HCT116 (cell line): ENCODE measurements around the gene HRNR. TPM values are rescaled to one million over a fixed set of nuclear protein-coding genes. Genes with fewer than 3 reads are reported as not detected.

Experiments
- ATAC-seq: fragments of 200-7000 bp; cut with Tn5 transposase; 2 replicates; pipeline ENCODE4 v1.9.1; 2020; ENCODE audit warnings: mild to moderate bottlenecking, moderate library complexity
- BruUV-seq: library from RNA; stranded (reverse); fragments of 400-500 nt; replicated peaks from 2 replicates; lab custom pipeline; 2021; lab: Mats Ljungman, UMichigan
- CTCF ChIA-PET: fragments of 300-600 bp; sonication (Branson Sonifier 250); formaldehyde crosslinking; loops from one replicate; lab custom pipeline; 2021; ENCODE audit warnings: antibody characterized with exemption; lab: Charles Lee
- POLR2A ChIA-PET: fragments of 300-600, 350-600 bp; sonication (Branson Sonifier 250); formaldehyde crosslinking; loops from one replicate; lab custom pipeline; 2021; ENCODE audit warnings: antibody characterized with exemption; lab: Charles Lee
- RAD21 ChIA-PET, 2 experiments: fragments of 300-600 bp; sonication (Branson Sonifier 250); formaldehyde crosslinking; loops; one replicate each; lab custom pipeline; 2023; ENCODE audit warnings: low total read pairs in 2 of 2; ENCODE audit not compliant: uncharacterized antibody in 2 of 2, unreplicated experiment in 2 of 2, low non-redundant PET in 1 of 2; lab: Charles Lee
- DNase-seq: peaks from one replicate; pipeline ENCODE4 v3.0.0-alpha.2; 2010; ENCODE audit warnings: low read depth, low spot score
- H2AFZ ChIP-seq: fragments of 200-600 bp; shearing (Covaris generic), sonication (generic); 2 replicates; pipeline ENCODE4 v1.6.1; 2017; ENCODE audit warnings: low read depth, mixed run types, mixed read lengths, antibody characterized with exemption, low read length; ENCODE audit not compliant: poor library complexity, severe bottlenecking
- H3K27ac ChIP-seq: 2 replicates; pipeline ENCODE4 v1.5.1; 2012; ENCODE audit warnings: low read depth, low read length
- H3K27me3 ChIP-seq: fragments of 200-600 bp; sonication (generic); 2 replicates; pipeline ENCODE4 v1.6.1; 2016; ENCODE audit warnings: mixed run types, low read length, mixed read lengths; ENCODE audit not compliant: insufficient read depth
- H3K36me3 ChIP-seq, 2 experiments: fragments of 200-500 bp in 1 of 2; fragments of 200-600 bp in 1 of 2; sonication (Bioruptor generic) in 1 of 2; sonication (generic) in 1 of 2; 2 replicates each; pipeline versions ENCODE4 v1.5.1 to v1.6.1; 2014 to 2016; ENCODE audit warnings: low read length in 2 of 2, inconsistent platforms in 1 of 2, mixed read lengths in 1 of 2, mixed run types in 1 of 2; ENCODE audit not compliant: insufficient read depth in 2 of 2, control insufficient read depth in 1 of 2
- H3K4me1 ChIP-seq, 2 experiments: fragments of 200-600 bp in 1 of 2; sonication (generic) in 1 of 2; 2 replicates each; pipeline versions ENCODE4 v1.5.1 to v1.6.1; 2012 to 2017; ENCODE audit warnings: low read length in 2 of 2, inconsistent platforms in 1 of 2, mild to moderate bottlenecking in 1 of 2, mixed read lengths in 1 of 2, mixed run types in 1 of 2, moderate library complexity in 1 of 2; ENCODE audit not compliant: insufficient read depth in 2 of 2, control insufficient read depth in 1 of 2
- H3K4me2 ChIP-seq: fragments of 200-600 bp; sonication (generic); 2 replicates; pipeline ENCODE4 v1.6.1; 2017; ENCODE audit warnings: mixed run types, low read length, mixed read lengths
- H3K4me3 ChIP-seq, 2 experiments: fragments of 200-600 bp in 1 of 2; sonication (generic) in 1 of 2; replicated peaks in 1 of 2; 2 replicates each; pipeline ENCODE4 v1.5.1; 2011 to 2016; ENCODE audit warnings: low read length in 2 of 2, control low read depth in 1 of 2, low read depth in 1 of 2, mild to moderate bottlenecking in 1 of 2, mixed read lengths in 1 of 2, mixed run types in 1 of 2
- H3K79me2 ChIP-seq: fragments of 200-600 bp; sonication (generic); 2 replicates; pipeline ENCODE4 v1.6.1; 2017; ENCODE audit warnings: mild to moderate bottlenecking, mixed run types, low read length, moderate library complexity, mixed read lengths; ENCODE audit not compliant: insufficient read depth
- H3K9ac ChIP-seq: fragments of 200-600 bp; sonication (generic); 2 replicates; pipeline ENCODE4 v1.6.1; 2016; ENCODE audit warnings: low read length, mixed read lengths
- H3K9me2 ChIP-seq: fragments of 200-600 bp; sonication (generic), shearing (Covaris generic); 2 replicates; pipeline ENCODE4 v1.6.1; 2017; ENCODE audit warnings: mixed run types, mild to moderate bottlenecking, moderate library complexity; ENCODE audit not compliant: insufficient read depth
- H3K9me3 ChIP-seq, 2 experiments: fragments of 200-500 bp in 1 of 2; fragments of 200-600 bp in 1 of 2; sonication (Bioruptor generic) in 1 of 2; sonication (generic) in 1 of 2; 2 replicates each; pipeline ENCODE4 v1.6.1; 2014 to 2017; ENCODE audit warnings: low read length in 2 of 2, mixed read lengths in 2 of 2, inconsistent platforms in 1 of 2, low read depth in 1 of 2, mild to moderate bottlenecking in 1 of 2, mixed run types in 1 of 2, moderate library complexity in 1 of 2; ENCODE audit not compliant: control insufficient read depth in 1 of 2, insufficient read depth in 1 of 2
- H4K20me1 ChIP-seq: fragments of 200-600 bp; sonication (generic), shearing (Covaris generic); 2 replicates; pipeline ENCODE4 v1.6.1; 2017; ENCODE audit warnings: mixed run types, mild to moderate bottlenecking, moderate library complexity; ENCODE audit not compliant: insufficient read depth
- CBX3 ChIP-seq: IDR thresholded peaks from 2 replicates; pipeline ENCODE4 v1.6.1; 2012; ENCODE audit warnings: low read depth
- CEBPB ChIP-seq: IDR thresholded peaks from 2 replicates; pipeline ENCODE4 v1.6.1; 2012; ENCODE audit warnings: low read depth
- CTCF ChIP-seq, 3 experiments: fragments of 200-600 bp in 1 of 3; sonication (generic) in 1 of 3; IDR thresholded peaks in 2 of 3; conservative IDR thresholded peaks in 1 of 3; 2 replicates each; pipeline ENCODE4 v1.5.1; 2012 to 2017; ENCODE audit warnings: low read depth in 2 of 3, low read length in 2 of 3, antibody characterized with exemption in 1 of 3, borderline replicate concordance in 1 of 3, control low read depth in 1 of 3, mild to moderate bottlenecking in 1 of 3, mixed read lengths in 1 of 3, mixed run types in 1 of 3, moderate library complexity in 1 of 3; ENCODE audit not compliant: insufficient read depth in 1 of 3
- EGR1 ChIP-seq: IDR thresholded peaks from 2 replicates; pipeline ENCODE4 v1.6.1; 2012; ENCODE audit warnings: low read depth
- ELF1 ChIP-seq: IDR thresholded peaks from 2 replicates; pipeline ENCODE4 v1.6.1; 2012; ENCODE audit warnings: low read depth, borderline replicate concordance
- EZH2 ChIP-seq: fragments of 200-600 bp; sonication (generic); IDR thresholded peaks from 2 replicates; pipeline ENCODE4 v1.6.1; 2017; ENCODE audit warnings: antibody characterized with exemption, mixed run types
- EZH2phosphoT487 ChIP-seq: fragments of 200-600 bp; IDR thresholded peaks from 2 replicates; pipeline ENCODE4 v1.6.1; 2018; ENCODE audit warnings: antibody characterized with exemption, borderline replicate concordance
- FOSL1 ChIP-seq: IDR thresholded peaks from 2 replicates; pipeline ENCODE4 v1.6.1; 2012; ENCODE audit warnings: low read depth
- POLR2A ChIP-seq: IDR thresholded peaks from 2 replicates; pipeline ENCODE4 v1.7.0; 2011; ENCODE audit warnings: borderline replicate concordance; ENCODE audit not compliant: insufficient read depth, insufficient read length; ENCODE audit errors: extremely low read depth
- RAD21 ChIP-seq: IDR thresholded peaks from 2 replicates; pipeline ENCODE4 v1.6.1; 2012; ENCODE audit warnings: low read depth, mild to moderate bottlenecking
- SIN3A ChIP-seq: IDR thresholded peaks from 2 replicates; pipeline ENCODE4 v1.6.1; 2012; ENCODE audit warnings: low read depth
- SP1 ChIP-seq: IDR thresholded peaks from 2 replicates; pipeline ENCODE4 v1.6.1; 2012; ENCODE audit warnings: low read depth
- SRF ChIP-seq: IDR thresholded peaks from 2 replicates; pipeline ENCODE4 v1.6.1; 2012; ENCODE audit warnings: low read depth
- TCF7L2 ChIP-seq: IDR thresholded peaks from 2 replicates; pipeline ENCODE4 v1.7.0; 2011; ENCODE audit warnings: borderline replicate concordance, inconsistent platforms; ENCODE audit not compliant: insufficient read depth, insufficient read length; ENCODE audit errors: extremely low read depth
- YY1 ChIP-seq: IDR thresholded peaks from 2 replicates; pipeline ENCODE4 v1.6.1; 2011; ENCODE audit warnings: low read length, low read depth, moderate library complexity, mild to moderate bottlenecking; ENCODE audit not compliant: insufficient replicate concordance; ENCODE audit errors: extremely low read depth
- ZFX ChIP-seq: fragments of 450-650 bp; IDR thresholded peaks from 2 replicates; pipeline ENCODE4 v1.6.1; 2017
- ZNF274 ChIP-seq: fragments of 200-500 bp; sonication (Bioruptor generic); IDR thresholded peaks from 2 replicates; pipeline ENCODE4 v1.6.1; 2014; ENCODE audit warnings: mild to moderate bottlenecking, low read depth, low read length, inconsistent platforms
- intact Hi-C: fragments of 100-400 bp; cut with micrococcal nuclease; formaldehyde crosslinking; loops from 2 replicates; pipeline ENCODE4 v1.10.0; 2022
- total RNA-seq: library from RNA; stranded (reverse); gene quantifications from one replicate; pipeline ENCODE4 v1.2.1, GENCODE V29; 2021; ENCODE audit not compliant: unreplicated experiment
- TF ChIP-seq, protein P1 (sequence below): IDR thresholded peaks from 2 replicates; pipeline ENCODE4 v1.6.1; 2012; ENCODE audit warnings: low read depth
- TF ChIP-seq, protein P2 (sequence below): IDR thresholded peaks from 2 replicates; pipeline ENCODE4 v1.6.1; 2012
- TF ChIP-seq, protein P3 (sequence below): IDR thresholded peaks from 2 replicates; pipeline ENCODE4 v1.6.1; 2011; ENCODE audit warnings: mild to moderate bottlenecking, low read length, moderate library complexity; ENCODE audit not compliant: insufficient replicate concordance; ENCODE audit errors: extremely low read depth

Gene HRNR
- total RNA-seq, 1 experiment from 2014 or later, result not detected

DNA sequence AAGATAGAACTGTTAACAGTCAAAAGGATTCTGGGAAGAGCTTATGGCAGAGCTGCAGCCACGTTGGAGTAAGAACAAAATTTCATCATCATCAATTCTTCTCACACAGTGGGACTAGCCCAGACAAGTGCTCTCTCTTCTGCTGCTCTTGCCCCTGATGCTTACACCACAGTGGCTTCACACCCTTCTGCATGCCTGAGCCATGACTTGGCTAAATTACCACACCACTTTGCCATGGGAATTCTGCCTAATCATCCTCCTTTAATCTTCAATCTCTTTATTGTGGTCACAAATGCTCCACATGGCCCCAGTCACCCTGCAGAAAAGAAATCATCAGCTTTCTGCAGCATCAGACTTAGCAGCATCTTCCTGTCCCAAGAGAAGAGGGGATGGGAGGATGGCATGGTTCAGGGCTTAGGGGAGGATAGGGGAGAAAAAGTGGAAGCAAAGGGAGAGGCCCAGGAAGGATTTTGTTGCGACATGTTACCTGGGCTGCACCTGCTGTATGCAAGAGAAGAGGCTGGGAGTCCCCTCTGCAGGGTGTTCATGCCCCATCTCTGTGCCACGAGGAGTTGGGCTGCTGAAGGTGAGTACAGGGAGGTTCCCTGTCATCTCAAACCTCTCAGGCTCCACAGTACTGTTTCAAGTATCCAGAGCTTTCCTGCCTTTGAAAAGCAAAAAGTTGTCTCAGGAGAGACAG, 56.0 kb downstream of the HRNR start:
- CTCF ChIA-PET, result interaction anchor here (0.7 to 1.8 kb wide), 2 partner anchors 14 to 290 kb away, joined by 3 to 5 read pairs; no protein-coding TSS in a partner anchor
- POLR2A ChIA-PET, result interaction anchor here (1.3 kb wide), 1 partner anchor 11 kb away, joined by 3 read pairs; no protein-coding TSS in a partner anchor
- H3K9me3 ChIP-seq, result no peaks in the 10 kb centered on the region
- no peak overlapping the region; a peak in 1 of 4 replicates for H3K4me3 ChIP-seq
- peaks cover 4% of the 10 kb centered on the region; the same call in 1 of the 2 replicates for H3K27me3 ChIP-seq
- ATAC-seq (peak; percentile 89), DNase-seq (peak; percentile 78)
- H3K9ac ChIP-seq, result no peak overlapping the region
- peak overlapping the region; percentile 57 for H3K4me2 ChIP-seq
- intact Hi-C loops, result no loop called here
- H2AFZ ChIP-seq, result no peak overlapping the region
- H3K27ac ChIP-seq, result no peak overlapping the region
- no peaks in the 10 kb centered on the region for H3K36me3 ChIP-seq
- no TSS peak for BruUV-seq
- RAD21 ChIA-PET, result no interaction called here
- no peaks in the 10 kb centered on the region for H3K79me2 ChIP-seq
- H4K20me1 ChIP-seq, result no peaks in the 10 kb centered on the region
- H3K9me2 ChIP-seq, result no peaks in the 10 kb centered on the region
- H3K4me1 ChIP-seq, result peaks cover 22 to 37% of the 10 kb centered on the region in 2 experiments
- TF ChIP-seq FOSL1, result peak; percentile 86
- no peak for TF ChIP-seq POLR2A
- no peak for TF ChIP-seq ZNF274
- TF ChIP-seq, protein P1, sequence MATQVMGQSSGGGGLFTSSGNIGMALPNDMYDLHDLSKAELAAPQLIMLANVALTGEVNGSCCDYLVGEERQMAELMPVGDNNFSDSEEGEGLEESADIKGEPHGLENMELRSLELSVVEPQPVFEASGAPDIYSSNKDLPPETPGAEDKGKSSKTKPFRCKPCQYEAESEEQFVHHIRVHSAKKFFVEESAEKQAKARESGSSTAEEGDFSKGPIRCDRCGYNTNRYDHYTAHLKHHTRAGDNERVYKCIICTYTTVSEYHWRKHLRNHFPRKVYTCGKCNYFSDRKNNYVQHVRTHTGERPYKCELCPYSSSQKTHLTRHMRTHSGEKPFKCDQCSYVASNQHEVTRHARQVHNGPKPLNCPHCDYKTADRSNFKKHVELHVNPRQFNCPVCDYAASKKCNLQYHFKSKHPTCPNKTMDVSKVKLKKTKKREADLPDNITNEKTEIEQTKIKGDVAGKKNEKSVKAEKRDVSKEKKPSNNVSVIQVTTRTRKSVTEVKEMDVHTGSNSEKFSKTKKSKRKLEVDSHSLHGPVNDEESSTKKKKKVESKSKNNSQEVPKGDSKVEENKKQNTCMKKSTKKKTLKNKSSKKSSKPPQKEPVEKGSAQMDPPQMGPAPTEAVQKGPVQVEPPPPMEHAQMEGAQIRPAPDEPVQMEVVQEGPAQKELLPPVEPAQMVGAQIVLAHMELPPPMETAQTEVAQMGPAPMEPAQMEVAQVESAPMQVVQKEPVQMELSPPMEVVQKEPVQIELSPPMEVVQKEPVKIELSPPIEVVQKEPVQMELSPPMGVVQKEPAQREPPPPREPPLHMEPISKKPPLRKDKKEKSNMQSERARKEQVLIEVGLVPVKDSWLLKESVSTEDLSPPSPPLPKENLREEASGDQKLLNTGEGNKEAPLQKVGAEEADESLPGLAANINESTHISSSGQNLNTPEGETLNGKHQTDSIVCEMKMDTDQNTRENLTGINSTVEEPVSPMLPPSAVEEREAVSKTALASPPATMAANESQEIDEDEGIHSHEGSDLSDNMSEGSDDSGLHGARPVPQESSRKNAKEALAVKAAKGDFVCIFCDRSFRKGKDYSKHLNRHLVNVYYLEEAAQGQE, result no peak
- TF ChIP-seq CBX3, result peak; percentile 85; the same call in 1 of the 2 replicates
- peak; percentile 58 for TF ChIP-seq SIN3A
- TF ChIP-seq ELF1, result no peak
- TF ChIP-seq, protein P2, sequence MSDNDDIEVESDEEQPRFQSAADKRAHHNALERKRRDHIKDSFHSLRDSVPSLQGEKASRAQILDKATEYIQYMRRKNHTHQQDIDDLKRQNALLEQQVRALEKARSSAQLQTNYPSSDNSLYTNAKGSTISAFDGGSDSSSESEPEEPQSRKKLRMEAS, result peak; percentile 89
- TF ChIP-seq EGR1, result no peak
- peak; percentile 87 for TF ChIP-seq SP1
- TF ChIP-seq SRF, result no peak
- TF ChIP-seq CTCF (IDR thresholded peaks at IDR 0.05 in 2 of 3, conservative IDR thresholded peaks at IDR 0.05 in 1 of 3; ENCODE audit: borderline replicate concordance in 1 of 3, insufficient read depth in 1 of 3, low read depth in 2 of 3, low read length in 2 of 3), result no peak
- no peak for TF ChIP-seq EZH2
- TF ChIP-seq, protein P3, sequence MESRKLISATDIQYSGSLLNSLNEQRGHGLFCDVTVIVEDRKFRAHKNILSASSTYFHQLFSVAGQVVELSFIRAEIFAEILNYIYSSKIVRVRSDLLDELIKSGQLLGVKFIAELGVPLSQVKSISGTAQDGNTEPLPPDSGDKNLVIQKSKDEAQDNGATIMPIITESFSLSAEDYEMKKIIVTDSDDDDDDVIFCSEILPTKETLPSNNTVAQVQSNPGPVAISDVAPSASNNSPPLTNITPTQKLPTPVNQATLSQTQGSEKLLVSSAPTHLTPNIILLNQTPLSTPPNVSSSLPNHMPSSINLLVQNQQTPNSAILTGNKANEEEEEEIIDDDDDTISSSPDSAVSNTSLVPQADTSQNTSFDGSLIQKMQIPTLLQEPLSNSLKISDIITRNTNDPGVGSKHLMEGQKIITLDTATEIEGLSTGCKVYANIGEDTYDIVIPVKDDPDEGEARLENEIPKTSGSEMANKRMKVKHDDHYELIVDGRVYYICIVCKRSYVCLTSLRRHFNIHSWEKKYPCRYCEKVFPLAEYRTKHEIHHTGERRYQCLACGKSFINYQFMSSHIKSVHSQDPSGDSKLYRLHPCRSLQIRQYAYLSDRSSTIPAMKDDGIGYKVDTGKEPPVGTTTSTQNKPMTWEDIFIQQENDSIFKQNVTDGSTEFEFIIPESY, result peak; percentile 51
- TF ChIP-seq TCF7L2, result peak; percentile 90
- TF ChIP-seq RAD21, result no peak
- no peak for TF ChIP-seq EZH2phosphoT487
- peak; percentile 95 for TF ChIP-seq CEBPB
- TF ChIP-seq YY1, result no peak
- no peak for TF ChIP-seq ZFX
